Bronchial epithelial cell (primary cell): ENCODE results near the gene USP6NL. TPM values are rescaled to one million over a fixed set of nuclear protein-coding genes. Genes with fewer than 3 reads are reported as not detected.

Experiments used
- DNase-seq: peaks from one replicate; pipeline ENCODE4 v3.0.0-alpha.2; 2010; ENCODE audit warnings: low read depth
- FAIRE-seq: peaks from 2 replicates; lab custom pipeline; 2011; peaks lifted over from hg19 to GRCh38; lab: Jason Lieb, UNC
- H3K27me3 ChIP-seq: 2 replicates; pipeline ENCODE4 v1.5.1; 2011; ENCODE audit warnings: low read length; ENCODE audit not compliant: control insufficient read depth, insufficient read depth
- H3K36me3 ChIP-seq: 2 replicates; pipeline ENCODE4 v1.5.1; 2011; ENCODE audit warnings: low read length; ENCODE audit not compliant: control insufficient read depth, insufficient read depth
- H3K4me3 ChIP-seq: 2 replicates; pipeline ENCODE4 v1.5.1; 2011; ENCODE audit warnings: mild to moderate bottlenecking, low read depth, low read length, control low read depth
- total RNA-seq: library from RNA; depleted of rRNA; stranded (reverse); fragments of >200 nt; gene quantifications from 2 replicates; pipeline ENCODE4 v1.2.1, GENCODE V29; 2014
- TF ChIP-seq, protein P1 (sequence below): IDR thresholded peaks from 2 replicates; pipeline ENCODE4 v1.5.1; 2011; ENCODE audit warnings: mild to moderate bottlenecking, moderate library complexity, low read length, control low read depth, inconsistent platforms; ENCODE audit not compliant: insufficient read depth, severe bottlenecking

Gene USP6NL
- total RNA-seq, 1 donor from 2014 or later = 8.7 TPM

- no peaks in the 10 kb centered on the region for H3K36me3 ChIP-seq
- TF ChIP-seq, protein P1, sequence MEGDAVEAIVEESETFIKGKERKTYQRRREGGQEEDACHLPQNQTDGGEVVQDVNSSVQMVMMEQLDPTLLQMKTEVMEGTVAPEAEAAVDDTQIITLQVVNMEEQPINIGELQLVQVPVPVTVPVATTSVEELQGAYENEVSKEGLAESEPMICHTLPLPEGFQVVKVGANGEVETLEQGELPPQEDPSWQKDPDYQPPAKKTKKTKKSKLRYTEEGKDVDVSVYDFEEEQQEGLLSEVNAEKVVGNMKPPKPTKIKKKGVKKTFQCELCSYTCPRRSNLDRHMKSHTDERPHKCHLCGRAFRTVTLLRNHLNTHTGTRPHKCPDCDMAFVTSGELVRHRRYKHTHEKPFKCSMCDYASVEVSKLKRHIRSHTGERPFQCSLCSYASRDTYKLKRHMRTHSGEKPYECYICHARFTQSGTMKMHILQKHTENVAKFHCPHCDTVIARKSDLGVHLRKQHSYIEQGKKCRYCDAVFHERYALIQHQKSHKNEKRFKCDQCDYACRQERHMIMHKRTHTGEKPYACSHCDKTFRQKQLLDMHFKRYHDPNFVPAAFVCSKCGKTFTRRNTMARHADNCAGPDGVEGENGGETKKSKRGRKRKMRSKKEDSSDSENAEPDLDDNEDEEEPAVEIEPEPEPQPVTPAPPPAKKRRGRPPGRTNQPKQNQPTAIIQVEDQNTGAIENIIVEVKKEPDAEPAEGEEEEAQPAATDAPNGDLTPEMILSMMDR = no peak
- FAIRE-seq = no peak
- H3K27me3 ChIP-seq = no peaks in the 10 kb centered on the region
- H3K4me3 ChIP-seq = no peak overlapping the region
- no peak for DNase-seq
Measured at GRCh38 chr10:11535346-11535959, 76.0 kb downstream of the USP6NL start.

GRCh38 chr10:11533328-11533781 is 78.1 kb downstream of the USP6NL start:
- Histone ChIP-seq H3K27me3 (no peaks in the 10 kb centered on the region), H3K36me3 (no peaks in the 10 kb centered on the region), H3K4me3 (no peak overlapping the region)
- TF ChIP-seq, protein P1 = peak; percentile 32
- DNase-seq (no peak), FAIRE-seq (no peak)

GRCh38 chr10:11532306-11532705 is 79.1 kb downstream of the USP6NL start:
- DNase-seq (no peak), FAIRE-seq (no peak)
- TF ChIP-seq, protein P1 = no peak
- Histone ChIP-seq H3K27me3 (no peaks in the 10 kb centered on the region), H3K4me3 (no peak overlapping the region), H3K36me3 (no peaks in the 10 kb centered on the region)

GRCh38 chr10:11530806-11531205 is 80.6 kb downstream of the USP6NL start:
- Histone ChIP-seq H3K27me3 (no peaks in the 10 kb centered on the region), H3K4me3 (no peak overlapping the region), H3K36me3 (no peaks in the 10 kb centered on the region)
- FAIRE-seq = no peak
- TF ChIP-seq, protein P1 = no peak
- no peak for DNase-seq

- no peaks in the 10 kb centered on the region for H3K36me3 ChIP-seq
- H3K4me3 ChIP-seq = no peak overlapping the region
- TF ChIP-seq, protein P1 = no peak
- no peaks in the 10 kb centered on the region for H3K27me3 ChIP-seq
- no peak for DNase-seq
- no peak for FAIRE-seq
Measured at GRCh38 chr10:11529276-11529903, 82.1 kb downstream of the USP6NL start.
